Neural cell (in vitro differentiated cells): Measurements from ENCODE around the gene NARF. TPM values are rescaled to one million over a fixed set of nuclear protein-coding genes. Genes with fewer than 3 reads are reported as not detected.

Source experiments
- H2AFZ ChIP-seq: fragments of 200-600, 300-800 bp; sonication (generic), shearing (Covaris generic); 2 replicates; pipeline ENCODE4 v1.6.0; 2014; ENCODE audit warnings: low read depth, mild to moderate bottlenecking, antibody characterized with exemption, low read length, moderate library complexity
- H3F3A ChIP-seq: fragments of 200-600 bp; shearing (Covaris generic); 2 replicates; pipeline ENCODE4 v1.6.1; 2016; ENCODE audit warnings: mild to moderate bottlenecking, moderate library complexity, mixed read lengths, antibody characterized with exemption, low read length; ENCODE audit not compliant: insufficient read depth, poor library complexity, severe bottlenecking
- H3K27ac ChIP-seq: fragments of 200-600, 300-800 bp; sonication (generic), shearing (Covaris generic); 2 replicates; pipeline ENCODE4 v1.5.1; 2014; ENCODE audit warnings: mild to moderate bottlenecking, low read length, moderate library complexity
- H3K27me3 ChIP-seq: fragments of 300-800, 200-600 bp; sonication (generic), shearing (Covaris generic); 2 replicates; pipeline ENCODE4 v1.6.0; 2014; ENCODE audit warnings: mild to moderate bottlenecking, low read depth, low read length, moderate library complexity; ENCODE audit not compliant: insufficient read depth
- H3K36me3 ChIP-seq: fragments of 300-800, 200-600 bp; sonication (generic), shearing (Covaris generic); 2 replicates; pipeline ENCODE4 v1.5.1; 2014; ENCODE audit warnings: mild to moderate bottlenecking, antibody characterized with exemption, low read length, moderate library complexity; ENCODE audit not compliant: insufficient read depth
- H3K4me2 ChIP-seq: fragments of 300-800, 200-600 bp; sonication (generic), shearing (Covaris generic); 2 replicates; pipeline ENCODE4 v1.6.0; 2014; ENCODE audit warnings: mild to moderate bottlenecking, low read length
- H3K4me3 ChIP-seq: fragments of 300-800, 200-600 bp; sonication (generic), shearing (Covaris generic); 2 replicates; pipeline ENCODE4 v1.5.1; 2014; ENCODE audit warnings: mild to moderate bottlenecking, low read length, moderate library complexity
- H3K79me2 ChIP-seq: fragments of 200-600 bp; shearing (Covaris generic); replicated peaks from 2 replicates; pipeline ENCODE4 v1.6.0; 2014; ENCODE audit warnings: mild to moderate bottlenecking, low read length, moderate library complexity; ENCODE audit not compliant: insufficient read depth
- H3K9ac ChIP-seq: fragments of 300-800, 200-600 bp; sonication (generic), shearing (Covaris generic); 2 replicates; pipeline ENCODE4 v1.6.1; 2016; ENCODE audit warnings: mild to moderate bottlenecking, low read length, mixed read lengths
- H3K9me2 ChIP-seq: fragments of 200-600 bp; shearing (Covaris generic); 2 replicates; pipeline ENCODE4 v1.6.1; 2016; ENCODE audit warnings: mild to moderate bottlenecking, low read length, mixed read lengths; ENCODE audit not compliant: insufficient read depth
- H3K9me3 ChIP-seq: fragments of 200-600, 300-800 bp; sonication (generic), shearing (Covaris generic); 2 replicates; pipeline ENCODE4 v1.6.1; 2016; ENCODE audit warnings: mild to moderate bottlenecking, mixed run types, low read length, moderate library complexity, mixed read lengths
- H4K20me1 ChIP-seq: fragments of 200-600 bp; shearing (Covaris generic); 2 replicates; pipeline ENCODE4 v1.6.1; 2016; ENCODE audit warnings: mild to moderate bottlenecking, mixed run types; ENCODE audit not compliant: insufficient read depth
- EP300 ChIP-seq: fragments of 450-650 bp; conservative IDR thresholded peaks from 2 replicates; pipeline ENCODE4 v1.6.1; 2014; ENCODE audit warnings: antibody characterized with exemption, mild to moderate bottlenecking, moderate library complexity; ENCODE audit not compliant: poor library complexity, severe bottlenecking
- EZH2 ChIP-seq: fragments of 200-600, 300-800 bp; shearing (Covaris generic), sonication (generic); IDR thresholded peaks from 2 replicates; pipeline ENCODE4 v1.6.1; 2014; ENCODE audit warnings: antibody characterized with exemption, low read length, borderline replicate concordance, mild to moderate bottlenecking; ENCODE audit not compliant: insufficient read depth, poor library complexity, severe bottlenecking
- MXI1 ChIP-seq: fragments of 450-650 bp; conservative IDR thresholded peaks from 2 replicates; pipeline ENCODE4 v1.6.1; 2014; ENCODE audit warnings: antibody characterized with exemption, mild to moderate bottlenecking; ENCODE audit not compliant: poor library complexity, severe bottlenecking
- POLR2AphosphoS5 ChIP-seq: IDR thresholded peaks from 2 replicates; pipeline ENCODE4 v1.6.1; 2012
- RAD21 ChIP-seq: fragments of 450-650 bp; conservative IDR thresholded peaks from 2 replicates; pipeline ENCODE4 v1.6.1; 2014; ENCODE audit warnings: antibody characterized with exemption, mild to moderate bottlenecking, moderate library complexity
- SMC3 ChIP-seq: fragments of 450-650 bp; conservative IDR thresholded peaks from 2 replicates; pipeline ENCODE4 v1.6.1; 2014; ENCODE audit warnings: antibody characterized with exemption, mild to moderate bottlenecking, moderate library complexity; ENCODE audit not compliant: poor library complexity
- TAF1 ChIP-seq: IDR thresholded peaks from 2 replicates; pipeline ENCODE4 v1.6.1; 2012; ENCODE audit warnings: low read depth
- polyA plus RNA-seq: library from polyadenylated mRNA; depleted of rRNA; stranded (reverse); fragments of >200 nt; gene quantifications from 2 replicates; pipeline ENCODE4 v1.2.3, GENCODE V29; 2014
- TF ChIP-seq, protein P1 (sequence below): fragments of 450-650 bp; IDR thresholded peaks from 2 replicates; pipeline ENCODE4 v1.5.1; 2014; ENCODE audit warnings: antibody characterized with exemption, mild to moderate bottlenecking, moderate library complexity; ENCODE audit not compliant: poor library complexity, severe bottlenecking
- TF ChIP-seq, protein P2 (sequence below): IDR thresholded peaks from 2 replicates; pipeline ENCODE4 v1.6.1; 2012; ENCODE audit warnings: borderline replicate concordance

NARF gene
- polyA plus RNA-seq, 1 donor from 2014 or later = 243 TPM

DNA sequence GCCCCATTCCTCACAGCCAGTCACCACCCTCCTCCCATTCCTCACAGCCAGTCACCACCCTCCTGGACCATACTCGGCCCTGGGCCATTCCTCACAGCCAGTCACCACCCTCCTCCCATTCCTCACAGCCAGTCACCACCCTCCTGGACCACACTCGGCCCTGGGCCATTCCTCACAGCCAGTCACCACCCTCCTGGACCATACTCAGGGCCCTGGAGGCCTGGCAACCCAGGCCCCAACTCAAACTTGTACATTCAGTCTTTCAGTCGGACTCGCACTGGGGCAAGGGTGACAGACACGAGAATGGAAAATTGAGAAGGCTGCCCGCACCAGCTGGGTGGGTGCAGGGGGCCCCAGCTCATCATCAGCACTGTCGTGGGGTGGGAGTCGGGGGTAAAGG, 30.6 kb downstream of the NARF start:
- H3K36me3 ChIP-seq = no peaks in the 10 kb centered on the region
- H3K4me2 ChIP-seq = no peak overlapping the region
- no peak overlapping the region for H2AFZ ChIP-seq
- TF ChIP-seq, protein P1, sequence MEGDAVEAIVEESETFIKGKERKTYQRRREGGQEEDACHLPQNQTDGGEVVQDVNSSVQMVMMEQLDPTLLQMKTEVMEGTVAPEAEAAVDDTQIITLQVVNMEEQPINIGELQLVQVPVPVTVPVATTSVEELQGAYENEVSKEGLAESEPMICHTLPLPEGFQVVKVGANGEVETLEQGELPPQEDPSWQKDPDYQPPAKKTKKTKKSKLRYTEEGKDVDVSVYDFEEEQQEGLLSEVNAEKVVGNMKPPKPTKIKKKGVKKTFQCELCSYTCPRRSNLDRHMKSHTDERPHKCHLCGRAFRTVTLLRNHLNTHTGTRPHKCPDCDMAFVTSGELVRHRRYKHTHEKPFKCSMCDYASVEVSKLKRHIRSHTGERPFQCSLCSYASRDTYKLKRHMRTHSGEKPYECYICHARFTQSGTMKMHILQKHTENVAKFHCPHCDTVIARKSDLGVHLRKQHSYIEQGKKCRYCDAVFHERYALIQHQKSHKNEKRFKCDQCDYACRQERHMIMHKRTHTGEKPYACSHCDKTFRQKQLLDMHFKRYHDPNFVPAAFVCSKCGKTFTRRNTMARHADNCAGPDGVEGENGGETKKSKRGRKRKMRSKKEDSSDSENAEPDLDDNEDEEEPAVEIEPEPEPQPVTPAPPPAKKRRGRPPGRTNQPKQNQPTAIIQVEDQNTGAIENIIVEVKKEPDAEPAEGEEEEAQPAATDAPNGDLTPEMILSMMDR = no peak
- no peak for TF ChIP-seq MXI1
- TF ChIP-seq POLR2AphosphoS5 = no peak
- no peak for TF ChIP-seq EZH2
- no peak for TF ChIP-seq TAF1
- no peak for TF ChIP-seq RAD21
- TF ChIP-seq SMC3 = no peak
- TF ChIP-seq EP300 = no peak
- TF ChIP-seq, protein P2, sequence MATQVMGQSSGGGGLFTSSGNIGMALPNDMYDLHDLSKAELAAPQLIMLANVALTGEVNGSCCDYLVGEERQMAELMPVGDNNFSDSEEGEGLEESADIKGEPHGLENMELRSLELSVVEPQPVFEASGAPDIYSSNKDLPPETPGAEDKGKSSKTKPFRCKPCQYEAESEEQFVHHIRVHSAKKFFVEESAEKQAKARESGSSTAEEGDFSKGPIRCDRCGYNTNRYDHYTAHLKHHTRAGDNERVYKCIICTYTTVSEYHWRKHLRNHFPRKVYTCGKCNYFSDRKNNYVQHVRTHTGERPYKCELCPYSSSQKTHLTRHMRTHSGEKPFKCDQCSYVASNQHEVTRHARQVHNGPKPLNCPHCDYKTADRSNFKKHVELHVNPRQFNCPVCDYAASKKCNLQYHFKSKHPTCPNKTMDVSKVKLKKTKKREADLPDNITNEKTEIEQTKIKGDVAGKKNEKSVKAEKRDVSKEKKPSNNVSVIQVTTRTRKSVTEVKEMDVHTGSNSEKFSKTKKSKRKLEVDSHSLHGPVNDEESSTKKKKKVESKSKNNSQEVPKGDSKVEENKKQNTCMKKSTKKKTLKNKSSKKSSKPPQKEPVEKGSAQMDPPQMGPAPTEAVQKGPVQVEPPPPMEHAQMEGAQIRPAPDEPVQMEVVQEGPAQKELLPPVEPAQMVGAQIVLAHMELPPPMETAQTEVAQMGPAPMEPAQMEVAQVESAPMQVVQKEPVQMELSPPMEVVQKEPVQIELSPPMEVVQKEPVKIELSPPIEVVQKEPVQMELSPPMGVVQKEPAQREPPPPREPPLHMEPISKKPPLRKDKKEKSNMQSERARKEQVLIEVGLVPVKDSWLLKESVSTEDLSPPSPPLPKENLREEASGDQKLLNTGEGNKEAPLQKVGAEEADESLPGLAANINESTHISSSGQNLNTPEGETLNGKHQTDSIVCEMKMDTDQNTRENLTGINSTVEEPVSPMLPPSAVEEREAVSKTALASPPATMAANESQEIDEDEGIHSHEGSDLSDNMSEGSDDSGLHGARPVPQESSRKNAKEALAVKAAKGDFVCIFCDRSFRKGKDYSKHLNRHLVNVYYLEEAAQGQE = no peak
- no peak overlapping the region for H3K9ac ChIP-seq
- H3K79me2 ChIP-seq = no peaks in the 10 kb centered on the region
- no peaks in the 10 kb centered on the region for H3F3A ChIP-seq
- no peaks in the 10 kb centered on the region for H3K27me3 ChIP-seq
- H4K20me1 ChIP-seq = no peaks in the 10 kb centered on the region
- H3K9me2 ChIP-seq = no peaks in the 10 kb centered on the region
- H3K4me3 ChIP-seq = no peak overlapping the region
- H3K9me3 ChIP-seq = no peaks in the 10 kb centered on the region
- no peak overlapping the region for H3K27ac ChIP-seq

DNA sequence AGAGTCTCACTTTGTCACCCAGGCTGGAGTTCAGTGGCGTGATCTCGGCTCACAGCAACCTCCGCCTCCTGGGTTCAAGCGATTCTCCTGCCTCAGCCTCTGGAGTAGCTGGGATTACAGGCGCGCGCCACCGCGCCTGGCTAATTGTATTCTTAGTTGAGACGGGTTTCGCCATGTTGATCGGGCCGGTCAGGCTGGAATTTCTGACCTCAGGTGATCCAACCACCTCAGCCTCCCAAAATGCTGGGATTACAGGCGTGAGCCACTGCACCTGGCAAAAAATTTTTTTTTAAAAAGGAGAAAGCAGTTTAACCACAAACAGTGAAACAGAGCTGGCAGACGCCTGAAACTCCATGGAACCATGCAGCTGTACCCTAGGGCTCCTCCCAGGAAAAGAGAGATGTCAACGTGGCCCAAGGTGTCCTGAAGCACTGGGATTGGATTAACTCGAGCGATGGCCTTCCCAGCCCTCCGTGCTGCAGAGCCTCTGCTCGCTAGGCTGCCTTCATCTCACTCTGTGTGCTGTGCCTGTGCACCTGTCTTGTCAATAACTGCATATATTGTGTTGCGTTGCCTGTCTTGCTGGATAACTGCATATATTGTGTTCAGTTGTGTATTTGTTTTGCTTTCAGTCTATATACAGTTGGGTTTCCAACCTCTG, 31.4 kb downstream of the NARF start:
- Histone ChIP-seq H4K20me1 (no peaks in the 10 kb centered on the region), H3K9me3 (no peaks in the 10 kb centered on the region), H3K4me3 (no peak overlapping the region), H3K4me2 (no peak overlapping the region), H3K27me3 (no peaks in the 10 kb centered on the region), H3K36me3 (no peaks in the 10 kb centered on the region), H3K27ac (no peak overlapping the region), H3K9me2 (no peaks in the 10 kb centered on the region), H3K79me2 (no peaks in the 10 kb centered on the region), H3F3A (no peaks in the 10 kb centered on the region), H2AFZ (no peak overlapping the region), H3K9ac (no peak overlapping the region)
- TF ChIP-seq SMC3 (no peak), TAF1 (no peak), MXI1 (no peak), EP300 (no peak), EZH2 (no peak), POLR2AphosphoS5 (no peak)
- TF ChIP-seq, protein P2 = no peak
- TF ChIP-seq, protein P1 = no peak
